Stomach (tissue), 9 donors: Measurements from ENCODE around the gene ZNF418. TPM values are rescaled to one million over a fixed set of nuclear protein-coding genes. Genes with fewer than 3 reads are reported as not detected.

Experiments
- DNase-seq, 2 donors: peaks; one replicate each; pipeline versions ENCODE4 v3.0.0 to v3.0.0-alpha.2; 2013 to 2019
- H3K27ac ChIP-seq, 5 donors: fragments of 200-600 bp in 4 of 5; sonication (generic) in 4 of 5; one replicate each; pipeline ENCODE4 v1.5.1; 2013 to 2019; ENCODE audit warnings: mild to moderate bottlenecking in 1 of 5, moderate library complexity in 1 of 5
- H3K27me3 ChIP-seq, 3 donors: fragments of 200-600 bp; sonication (generic); one replicate each; pipeline ENCODE4 v1.5.1; 2017 to 2019; ENCODE audit warnings: mixed run types in 1 of 3
- H3K36me3 ChIP-seq, 4 donors: fragments of 200-600 bp; sonication (generic); 1 replicate in 3 of 4; 2 replicates in 1 of 4; pipeline ENCODE4 v1.5.1; 2016 to 2019
- H3K4me1 ChIP-seq, 4 donors: fragments of 200-600 bp; sonication (generic); one replicate each; pipeline ENCODE4 v1.5.1; 2016 to 2019
- H3K4me3 ChIP-seq, 4 donors: fragments of 200-600 bp; sonication (generic) in 3 of 4; one replicate each; pipeline ENCODE4 v1.5.1; 2016 to 2019; ENCODE audit warnings: mild to moderate bottlenecking in 1 of 4
- H3K9me3 ChIP-seq, 4 donors: fragments of 200-600 bp; sonication (generic); one replicate each; pipeline ENCODE4 v1.5.1; 2016 to 2019
- EP300 ChIP-seq: sonication (generic); formaldehyde crosslinking; IDR thresholded peaks from one replicate; pipeline ENCODE4 v1.6.1; 2017; ENCODE audit warnings: antibody characterized with exemption
- POLR2A ChIP-seq, 4 donors: fragments of 450-650 bp; IDR thresholded peaks; one replicate each; pipeline ENCODE4 v1.6.1; 2016; ENCODE audit warnings: antibody characterized with exemption in 4 of 4, control low read depth in 2 of 4, mild to moderate bottlenecking in 1 of 4, moderate library complexity in 1 of 4
- POLR2AphosphoS5 ChIP-seq, 3 donors: sonication (generic); formaldehyde crosslinking; IDR thresholded peaks; one replicate each; pipeline ENCODE4 v1.6.1; 2016; ENCODE audit warnings: antibody characterized with exemption in 3 of 3
- WGBS, 5 donors: extraction: QIAGEN DNeasy Blood & Tissue Kit in 3 of 5; methylation state at CpG; one replicate each; pipeline versions ENCODE4 v1.1.5 to v1.1.7; 2013 to 2018; 5-methylcytosine and 5-hydroxymethylcytosine counted together
- intact Hi-C: fragments of 100-400 bp; cut with DNase I; formaldehyde crosslinking; loops from one replicate; pipeline ENCODE4 v1.15.1; 2023; ENCODE audit warnings: low total_unique reads
- polyA plus RNA-seq, 3 donors: library from polyadenylated mRNA; stranded (reverse); fragments of 200-250 nt; gene quantifications; one replicate each; pipeline ENCODE4 v1.2.3, GENCODE V29; 2013
- total RNA-seq, 5 donors: library from RNA; depleted of rRNA; stranded (reverse); fragments of >200 nt; gene quantifications; one replicate each; pipeline versions ENCODE4 v1.1.0 to v1.2.3, GENCODE V29; 2014 to 2016
- TF ChIP-seq, protein P1 (sequence below), 7 experiments: fragments of 450-650 bp in 4 of 7; fragments of 200-600 bp in 3 of 7; sonication (generic) in 3 of 7; IDR thresholded peaks; one replicate each; pipeline ENCODE4 v1.5.1; 2016 to 2019; ENCODE audit warnings: antibody characterized with exemption in 7 of 7, control low read depth in 2 of 7, mild to moderate bottlenecking in 1 of 7
- donor health status: healthy with polysubstance abuse.
- donor health status: Bipolar disorder and iron deficiency.
- donor health status: healthy.

ZNF418 gene
- total and polyA plus RNA-seq, 8 donors: 1.1 to 55.4 (median 12.5) TPM; not detected in 1

- Histone ChIP-seq H3K27me3 (no peaks in the 10 kb centered on the region), H3K27ac (no peak overlapping the region), H3K4me1 (no peaks in the 10 kb centered on the region), H3K36me3 (peaks cover 0 to 61% (median 8%) of the 10 kb centered on the region in 4 donors), H3K9me3 (peaks cover 16 to 100% (median 89%) of the 10 kb centered on the region in 4 donors), H3K4me3 (no peak overlapping the region)
- 77 to 92% (median 89%) methylated on average over 1 of the region's 1 CpG for WGBS, 5 donors
- no peak for DNase-seq
- intact Hi-C loops: no loop called here
- TF ChIP-seq POLR2A (IDR thresholded peaks at IDR 0.05) (no peak), POLR2AphosphoS5 (IDR thresholded peaks at IDR 0.05) (no peak), EP300 (no peak)
- TF ChIP-seq, protein P1, sequence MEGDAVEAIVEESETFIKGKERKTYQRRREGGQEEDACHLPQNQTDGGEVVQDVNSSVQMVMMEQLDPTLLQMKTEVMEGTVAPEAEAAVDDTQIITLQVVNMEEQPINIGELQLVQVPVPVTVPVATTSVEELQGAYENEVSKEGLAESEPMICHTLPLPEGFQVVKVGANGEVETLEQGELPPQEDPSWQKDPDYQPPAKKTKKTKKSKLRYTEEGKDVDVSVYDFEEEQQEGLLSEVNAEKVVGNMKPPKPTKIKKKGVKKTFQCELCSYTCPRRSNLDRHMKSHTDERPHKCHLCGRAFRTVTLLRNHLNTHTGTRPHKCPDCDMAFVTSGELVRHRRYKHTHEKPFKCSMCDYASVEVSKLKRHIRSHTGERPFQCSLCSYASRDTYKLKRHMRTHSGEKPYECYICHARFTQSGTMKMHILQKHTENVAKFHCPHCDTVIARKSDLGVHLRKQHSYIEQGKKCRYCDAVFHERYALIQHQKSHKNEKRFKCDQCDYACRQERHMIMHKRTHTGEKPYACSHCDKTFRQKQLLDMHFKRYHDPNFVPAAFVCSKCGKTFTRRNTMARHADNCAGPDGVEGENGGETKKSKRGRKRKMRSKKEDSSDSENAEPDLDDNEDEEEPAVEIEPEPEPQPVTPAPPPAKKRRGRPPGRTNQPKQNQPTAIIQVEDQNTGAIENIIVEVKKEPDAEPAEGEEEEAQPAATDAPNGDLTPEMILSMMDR (IDR thresholded peaks at IDR 0.05): no peak
These were observed 26.6 kb upstream of the ZNF418 start for GRCh38 chr19:57961785-57962184.

DNA sequence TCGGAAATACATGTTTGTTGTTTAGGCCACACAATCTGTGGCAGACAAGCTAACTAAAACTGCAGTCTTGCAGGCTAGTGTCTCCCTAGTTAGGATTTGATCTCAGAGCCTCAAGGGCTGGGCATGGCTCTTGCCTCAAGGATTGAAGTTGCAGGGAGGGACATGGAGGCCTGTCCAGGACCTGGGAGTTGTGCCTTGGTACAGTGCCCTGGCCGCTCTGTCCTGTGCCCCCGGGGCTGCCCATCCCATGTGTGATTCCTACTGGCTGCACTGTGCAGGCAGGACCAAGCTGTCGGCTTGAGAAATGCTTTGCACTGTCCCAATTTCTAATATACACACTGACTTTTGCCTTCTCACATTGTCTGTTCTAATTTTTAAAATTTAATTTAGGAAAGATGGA is 19.8 kb upstream of the ZNF418 start:
- WGBS, 5 donors: 86 to 93% (median 90%) methylated on average over 4 of the region's 4 CpGs
- Histone ChIP-seq H3K27ac (no peak overlapping the region), H3K4me1 (no peaks in the 10 kb centered on the region), H3K9me3 (peaks cover 5 to 98% (median 85%) of the 10 kb centered on the region in 4 donors), H3K27me3 (no peaks in the 10 kb centered on the region), H3K4me3 (no peak overlapping the region), H3K36me3 (peaks cover 0 to 9% (median 0%) of the 10 kb centered on the region in 4 donors)
- no peak for DNase-seq
- intact Hi-C loops: no loop called here
- no peak for TF ChIP-seq POLR2AphosphoS5 (IDR thresholded peaks at IDR 0.05)
- TF ChIP-seq, protein P1 (IDR thresholded peaks at IDR 0.05): no peak
- TF ChIP-seq POLR2A (IDR thresholded peaks at IDR 0.05): no peak
- TF ChIP-seq EP300: no peak

- Histone ChIP-seq H3K4me1 (peaks cover 0 to 25% (median 11%) of the 10 kb centered on the region in 4 donors), H3K27ac (no peak overlapping the region), H3K27me3 (no peaks in the 10 kb centered on the region), H3K9me3 (peaks cover 0 to 80% (median 65%) of the 10 kb centered on the region in 4 donors), H3K4me3 (no peak overlapping the region), H3K36me3 (peaks cover 0 to 13% (median 3%) of the 10 kb centered on the region in 4 donors)
- 90 to 96% (median 91%) methylated on average over 11 to 12 of the region's 12 CpGs for WGBS, 5 donors
- intact Hi-C loops: no loop called here
- no peak for DNase-seq
- TF ChIP-seq, protein P1 (IDR thresholded peaks at IDR 0.05): no peak
- TF ChIP-seq EP300 (no peak), POLR2A (IDR thresholded peaks at IDR 0.05) (no peak), POLR2AphosphoS5 (IDR thresholded peaks at IDR 0.05) (no peak)
These were observed 14.5 kb upstream of the ZNF418 start for GRCh38 chr19:57949702-57950101.

GRCh38 chr19:57949296-57949695 is 14.1 kb upstream of the ZNF418 start:
- intact Hi-C loops: no loop called here
- Histone ChIP-seq H3K4me3 (no peak overlapping the region), H3K27me3 (no peaks in the 10 kb centered on the region), H3K9me3 (peaks cover under 1 to 80% (median 65%) of the 10 kb centered on the region in 4 donors), H3K4me1 (peaks cover 0 to 25% (median 11%) of the 10 kb centered on the region in 4 donors), H3K27ac (no peak overlapping the region), H3K36me3 (peaks cover 3 to 17% (median 7%) of the 10 kb centered on the region in 4 donors)
- TF ChIP-seq POLR2A (IDR thresholded peaks at IDR 0.05) (no peak), EP300 (no peak), POLR2AphosphoS5 (IDR thresholded peaks at IDR 0.05) (no peak)
- TF ChIP-seq, protein P1 (IDR thresholded peaks at IDR 0.05): no peak
- DNase-seq: no peak
- 94 to 97% (median 95%) methylated on average over 20 to 24 of the region's 24 CpGs for WGBS, 5 donors
